Activated T-helper 1 cell treated with anti-CD3 and anti-CD28 coated beads, Interleukin-2, amount 50 U/mL, for 16 hours (primary cell): ENCODE measurements around the gene MDFI.

Experiments used
- DNase-seq, 2 donors: peaks; one replicate each; pipeline ENCODE4 v3.0.0-alpha.2; 2020; ENCODE audit warnings: low read depth in 1 of 2, low spot score in 1 of 2

Gene MDFI

DNA sequence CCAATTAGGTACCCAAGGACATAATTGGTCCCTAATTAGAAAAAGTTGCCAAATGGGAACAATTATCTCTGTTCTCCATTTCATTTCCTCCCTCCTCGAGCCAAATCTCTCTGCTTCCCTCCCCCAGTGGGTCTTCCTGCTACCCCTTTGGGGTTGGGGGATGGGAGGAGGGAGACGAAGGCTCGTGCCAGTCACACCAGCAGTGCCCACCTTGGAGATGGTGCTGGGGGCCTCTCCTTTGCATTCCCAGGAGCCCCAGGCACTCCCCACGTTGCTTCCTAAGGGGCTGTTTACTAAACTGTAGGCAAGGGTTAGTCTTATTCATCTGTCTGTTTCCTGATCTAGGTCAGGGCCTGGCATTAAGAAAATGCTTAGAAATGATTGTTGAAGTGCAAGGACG lies 33.1 kb downstream of the MDFI start:
- DNase-seq: no peak

DNA sequence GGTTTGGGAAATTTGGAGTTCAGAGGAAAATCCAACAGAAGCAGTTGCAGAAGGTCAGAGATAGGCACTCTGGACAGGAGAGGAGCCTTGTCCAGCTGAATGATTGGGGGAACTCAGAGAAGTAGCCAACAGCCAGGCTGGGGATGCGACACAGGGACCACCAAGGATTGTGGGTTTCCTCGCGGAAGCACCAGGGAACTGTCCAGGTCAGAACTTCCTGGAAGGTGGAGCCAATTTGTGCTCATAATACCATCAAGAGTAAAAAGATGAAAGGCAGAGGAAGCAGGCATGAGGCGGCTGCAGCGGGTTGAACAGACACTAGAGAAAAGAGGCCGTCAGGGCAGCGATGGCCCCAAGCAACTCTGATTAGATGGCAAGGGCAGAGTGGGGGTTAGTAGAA lies 33.7 kb downstream of the MDFI start:
- DNase-seq: no peak

DNA sequence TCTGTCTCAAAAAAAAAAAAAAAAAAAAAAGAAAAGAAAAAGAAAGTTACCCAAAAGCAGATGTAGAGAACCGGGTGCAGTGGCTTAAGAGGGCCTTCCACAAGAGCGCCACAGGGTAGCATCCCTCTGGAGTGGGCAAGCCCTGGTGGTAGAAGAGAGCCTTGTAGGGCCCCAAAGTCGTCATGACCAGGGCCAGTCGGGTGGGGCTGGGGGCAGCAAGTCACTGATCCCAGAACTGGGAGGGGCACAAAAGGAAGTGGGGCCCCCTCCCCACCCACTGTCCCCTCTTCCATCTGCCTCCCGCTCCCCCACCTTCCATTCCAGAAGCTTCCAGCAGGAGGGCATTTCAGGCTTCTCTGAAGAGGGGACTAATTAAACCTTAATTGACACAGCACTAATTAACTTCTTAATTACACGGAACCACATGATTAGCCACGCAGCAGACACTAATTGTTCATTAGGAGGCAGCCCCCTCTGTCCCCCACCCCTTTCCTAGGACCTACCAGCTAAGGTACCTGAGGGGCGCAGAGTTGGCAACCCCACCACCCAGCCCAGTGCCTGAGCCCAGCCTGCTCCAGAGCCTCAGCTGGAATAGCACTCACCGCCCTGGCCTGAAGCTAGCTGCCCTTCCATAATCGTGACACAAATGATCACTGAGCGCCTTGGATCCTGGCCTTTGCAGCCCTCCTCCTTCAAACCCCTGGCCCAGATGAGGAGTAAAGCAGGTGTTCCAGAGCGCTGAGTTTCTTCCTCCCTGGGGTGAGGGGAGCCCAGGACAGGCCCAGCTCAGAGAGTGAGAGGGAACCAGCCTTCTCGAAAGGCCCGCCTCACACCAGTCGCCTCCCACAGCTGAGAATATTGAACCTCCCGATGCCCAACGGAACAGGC lies 34.8 kb downstream of the MDFI start:
- no peak for DNase-seq

DNA sequence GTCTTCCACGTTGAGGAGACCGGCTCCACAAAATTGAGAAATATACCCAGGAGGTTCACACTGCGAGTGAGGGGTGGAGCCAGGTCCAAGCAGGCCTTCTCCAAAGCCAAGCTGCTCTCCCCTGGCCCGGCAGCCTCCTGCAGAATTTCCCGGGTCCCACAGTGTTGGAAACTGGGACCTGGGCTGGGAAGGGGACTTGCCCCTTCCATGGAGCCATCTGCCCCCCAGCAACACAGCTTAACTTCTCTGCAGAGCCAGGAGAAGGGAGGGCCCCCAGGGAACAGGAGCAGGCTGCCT lies 35.4 kb downstream of the MDFI start:
- no peak for DNase-seq

DNA sequence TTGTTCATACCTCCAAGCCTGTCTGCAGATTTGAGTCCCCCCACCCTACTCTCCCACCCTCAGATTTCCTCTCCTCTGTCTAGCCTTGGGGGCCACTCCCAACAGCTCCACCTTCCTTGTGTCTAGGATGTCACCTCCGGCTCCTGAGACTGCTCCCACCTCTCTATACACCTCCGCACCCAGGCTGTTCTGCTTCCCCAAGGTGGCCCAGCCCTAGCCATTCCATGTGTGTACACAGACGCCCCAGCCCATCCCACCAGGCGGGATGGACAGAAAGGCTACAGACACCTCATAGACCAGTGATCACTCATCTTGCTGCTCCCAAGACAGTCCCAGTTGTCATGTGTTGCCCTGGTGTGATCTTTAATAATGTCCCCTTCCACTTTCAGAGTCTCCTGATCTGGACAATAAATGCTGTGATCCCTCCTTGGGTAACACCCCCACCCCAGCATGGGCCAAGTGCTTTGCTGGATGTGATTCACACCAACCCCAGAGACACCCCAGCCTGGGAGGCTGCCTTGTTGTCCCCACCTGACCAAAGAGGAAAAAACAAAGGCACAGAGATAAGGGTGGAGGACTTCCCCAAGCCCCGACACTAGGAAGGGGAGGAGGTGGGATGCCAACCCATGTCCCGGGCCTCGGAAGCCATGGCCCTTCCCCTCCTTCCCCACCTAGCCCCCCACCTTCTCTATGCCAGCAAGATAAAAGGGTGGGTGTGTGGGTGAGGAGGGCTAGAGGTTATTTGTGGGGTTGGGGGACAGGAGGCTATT lies 36.1 kb downstream of the MDFI start:
- no peak for DNase-seq

DNA sequence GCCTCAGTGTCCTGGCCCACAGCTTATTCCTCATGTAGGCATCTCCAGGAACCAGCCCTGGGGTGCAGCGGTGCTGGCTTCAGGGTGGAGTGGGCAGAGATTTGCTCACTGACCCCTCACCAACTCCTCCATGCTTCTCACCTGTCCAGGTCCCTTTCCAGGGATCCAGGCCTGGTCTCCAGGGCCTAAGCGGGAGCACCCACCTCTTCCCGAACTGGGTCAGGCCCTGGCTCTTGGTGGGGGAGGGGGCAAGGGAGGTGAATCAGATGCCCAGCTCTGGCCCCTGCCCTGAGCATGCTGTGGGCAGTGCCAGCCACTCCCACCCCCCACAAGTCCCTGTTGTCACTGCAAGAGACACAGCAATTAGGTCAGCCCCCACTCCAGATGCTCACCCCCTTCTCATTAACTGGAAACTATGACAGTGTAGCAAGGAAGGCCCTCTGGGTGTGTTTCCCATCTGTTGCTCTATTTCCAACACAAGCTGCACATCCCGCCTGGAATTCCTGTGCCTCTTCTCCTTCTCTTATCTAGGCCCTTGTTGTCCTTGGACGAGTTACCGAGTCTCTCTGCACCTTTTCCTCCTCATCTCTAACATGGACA lies 37.0 kb downstream of the MDFI start:
- DNase-seq: no peak

DNA sequence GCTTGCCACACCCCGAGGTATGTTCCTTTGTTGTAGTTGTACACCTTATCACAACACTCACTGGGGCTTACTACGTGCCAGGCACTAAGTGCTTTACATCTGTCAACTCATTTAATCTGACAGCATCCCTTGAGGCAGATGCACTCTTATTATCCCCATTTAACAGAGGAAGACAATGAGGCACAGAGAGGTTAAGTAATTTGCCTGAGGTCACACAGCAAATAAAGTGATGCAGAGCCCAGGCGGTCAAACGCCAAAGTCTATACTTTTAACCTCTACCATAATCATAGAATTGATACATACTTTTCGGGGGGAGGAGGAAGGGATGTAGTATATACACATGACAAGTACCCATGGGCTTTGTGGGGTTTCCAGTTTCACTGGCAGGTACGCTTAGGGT lies 37.7 kb downstream of the MDFI start:
- DNase-seq: no peak

DNA sequence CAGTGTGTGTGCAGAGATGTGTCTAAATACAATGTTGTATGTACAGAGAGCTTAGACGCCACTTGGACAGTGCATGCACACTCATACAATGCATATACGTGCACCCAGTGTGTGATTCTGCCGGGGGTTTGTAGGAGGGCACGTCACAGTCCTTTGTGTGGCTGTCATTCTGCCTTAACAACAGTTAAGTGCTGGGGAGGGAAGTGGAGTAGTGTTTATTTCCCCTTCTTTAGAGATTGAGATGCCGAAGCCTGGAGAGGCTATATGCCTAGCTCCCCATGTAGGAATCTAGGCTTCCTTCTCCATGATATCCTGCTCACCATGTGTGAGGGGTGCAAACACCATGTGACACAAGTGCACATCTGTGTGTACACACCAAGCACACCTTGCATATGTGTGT lies 38.2 kb downstream of the MDFI start:
- no peak for DNase-seq

DNA sequence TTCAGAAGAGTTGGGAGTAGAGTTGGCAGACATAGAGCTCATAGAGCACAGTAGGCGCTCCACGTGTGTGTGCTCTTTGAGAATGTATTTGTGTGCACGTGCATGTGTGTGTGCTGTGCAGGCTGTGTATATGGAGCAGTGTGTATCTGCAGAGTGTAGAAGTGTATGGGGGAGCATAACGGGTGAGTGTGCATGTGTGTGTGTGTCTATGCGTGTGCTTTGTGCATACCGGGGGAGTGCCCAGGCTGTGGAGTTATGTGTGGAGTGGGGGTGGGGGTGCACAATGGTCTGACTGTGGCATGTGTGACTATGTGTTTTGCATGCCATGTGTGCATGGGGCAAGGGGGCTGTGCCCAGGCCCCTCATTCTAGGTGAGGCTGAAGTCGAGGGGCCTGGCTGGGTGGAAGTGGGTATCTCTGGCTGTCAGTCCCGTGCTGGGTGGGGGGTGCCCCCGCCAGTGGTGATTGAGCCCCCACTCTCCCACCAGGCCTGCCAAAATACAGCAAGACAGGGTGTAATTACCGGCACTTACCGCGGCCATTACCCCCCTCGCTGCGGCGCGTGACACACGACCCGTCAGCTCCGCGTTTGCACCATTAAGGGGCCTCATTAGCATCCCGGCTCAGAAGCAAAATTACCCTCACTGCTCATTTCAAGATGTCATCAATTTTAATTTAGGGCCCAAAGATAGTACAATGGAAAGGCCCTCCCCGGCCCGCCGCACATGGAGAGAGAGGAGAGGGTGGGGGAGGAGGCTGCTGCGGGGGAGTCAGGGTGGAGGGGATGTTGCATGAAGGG lies 39.1 kb downstream of the MDFI start:
- no peak for DNase-seq

DNA sequence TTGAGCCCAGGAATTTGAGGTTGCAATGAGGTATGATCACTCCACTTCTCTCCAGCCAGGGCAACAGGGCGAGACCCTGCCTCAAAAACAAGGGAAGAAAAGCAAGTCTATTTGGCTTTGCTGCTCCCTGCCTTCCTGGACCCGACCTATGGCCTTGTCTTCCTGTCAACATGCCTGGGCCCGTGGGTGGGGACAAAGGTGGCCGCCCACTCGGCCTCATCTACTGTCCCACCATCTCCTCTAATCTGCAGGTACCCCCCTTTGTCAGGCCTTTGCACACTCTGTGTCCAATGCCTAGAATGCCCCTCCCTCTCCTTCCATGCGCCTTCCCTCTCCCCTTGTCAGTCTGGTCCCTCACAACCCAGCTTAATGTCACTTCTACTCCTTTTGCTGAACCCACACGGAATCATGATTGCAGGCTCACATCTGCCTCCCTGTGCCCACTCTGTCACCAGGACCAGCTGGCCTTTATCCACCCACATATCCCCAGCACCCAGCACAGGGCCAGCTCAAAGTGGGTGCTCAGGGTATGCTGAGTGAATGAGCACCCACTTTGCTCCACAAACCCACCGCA lies 40.3 kb downstream of the MDFI start:
- no peak for DNase-seq

DNA sequence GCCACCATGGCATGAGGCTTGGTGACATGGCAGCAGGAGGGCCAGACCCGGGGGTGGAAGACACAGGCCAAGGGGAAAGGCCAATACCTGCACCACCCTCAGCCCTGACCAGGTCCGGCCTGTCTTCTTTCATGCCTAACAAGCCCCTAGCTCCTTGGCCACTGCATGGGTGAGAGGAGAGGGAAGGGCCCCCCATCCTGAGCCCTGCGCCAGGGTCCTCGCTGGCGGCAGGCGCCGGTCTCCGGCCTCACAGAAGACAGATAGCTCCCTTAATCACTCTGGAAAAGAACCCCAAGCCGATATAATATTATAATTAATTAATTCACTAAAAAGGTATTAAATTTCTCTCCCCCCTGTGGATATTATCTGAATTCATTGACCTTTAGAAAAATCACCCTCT lies 41.4 kb downstream of the MDFI start:
- DNase-seq: no peak

DNA sequence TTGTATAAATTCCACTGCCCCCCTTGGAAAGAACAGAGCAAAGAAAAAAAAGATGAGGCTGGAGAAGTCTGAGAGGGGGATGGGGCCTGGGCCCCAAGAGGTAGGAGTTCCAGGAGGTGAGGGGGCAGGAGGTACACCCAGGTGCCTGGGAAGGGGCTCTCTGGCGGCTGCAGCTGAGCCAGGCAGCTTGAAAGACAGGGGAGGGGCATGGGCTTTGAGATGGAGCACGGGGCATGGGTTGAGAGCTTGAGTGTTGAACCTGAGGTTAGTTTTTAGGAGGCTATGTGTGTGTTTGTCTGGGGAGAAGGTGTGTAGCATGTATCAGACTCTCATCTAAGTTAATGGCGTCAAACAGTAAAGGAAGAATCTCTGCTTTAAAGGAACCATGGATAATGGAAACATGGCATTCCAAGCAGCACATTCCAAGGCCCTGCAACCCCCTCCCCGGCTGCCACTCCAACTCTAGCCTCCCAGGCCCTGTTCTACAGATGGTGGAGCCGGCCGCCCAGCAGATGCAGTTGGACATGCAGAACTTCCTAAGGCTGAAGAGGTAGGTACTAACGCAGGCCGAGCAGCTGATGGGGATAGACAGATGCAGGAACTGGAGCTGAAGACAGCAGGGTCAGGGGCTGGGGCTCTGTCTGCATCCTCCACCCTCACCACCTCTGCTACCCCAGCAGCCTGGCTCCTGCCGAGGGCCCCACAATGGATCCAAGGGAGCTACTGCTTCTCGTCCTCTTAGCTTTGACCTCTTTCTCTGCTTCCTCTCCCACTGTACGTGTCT lies 42.1 kb downstream of the MDFI start:
- DNase-seq: no peak

DNA sequence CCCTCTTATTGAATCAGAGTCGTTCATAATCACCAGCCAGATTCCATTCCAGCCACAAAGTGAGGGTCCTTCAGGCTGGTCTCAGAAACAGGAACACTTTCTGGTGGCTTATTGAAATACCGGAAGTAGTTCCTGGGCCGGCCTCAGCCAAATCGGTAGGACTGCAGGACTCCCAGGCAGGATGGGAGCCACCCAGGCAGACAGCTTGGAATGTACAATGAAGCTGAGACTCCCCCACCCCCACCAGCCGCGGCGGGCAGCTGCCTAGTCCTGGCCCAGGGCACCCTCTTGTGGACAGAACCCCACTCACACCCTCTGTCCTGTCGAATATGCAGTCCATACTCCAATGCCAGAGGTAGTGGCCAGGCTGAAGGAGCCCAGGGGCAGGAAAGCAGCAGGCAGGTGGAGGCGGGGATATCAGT lies 43.8 kb downstream of the MDFI start:
- peak; percentile 33 to 44 for DNase-seq

DNA sequence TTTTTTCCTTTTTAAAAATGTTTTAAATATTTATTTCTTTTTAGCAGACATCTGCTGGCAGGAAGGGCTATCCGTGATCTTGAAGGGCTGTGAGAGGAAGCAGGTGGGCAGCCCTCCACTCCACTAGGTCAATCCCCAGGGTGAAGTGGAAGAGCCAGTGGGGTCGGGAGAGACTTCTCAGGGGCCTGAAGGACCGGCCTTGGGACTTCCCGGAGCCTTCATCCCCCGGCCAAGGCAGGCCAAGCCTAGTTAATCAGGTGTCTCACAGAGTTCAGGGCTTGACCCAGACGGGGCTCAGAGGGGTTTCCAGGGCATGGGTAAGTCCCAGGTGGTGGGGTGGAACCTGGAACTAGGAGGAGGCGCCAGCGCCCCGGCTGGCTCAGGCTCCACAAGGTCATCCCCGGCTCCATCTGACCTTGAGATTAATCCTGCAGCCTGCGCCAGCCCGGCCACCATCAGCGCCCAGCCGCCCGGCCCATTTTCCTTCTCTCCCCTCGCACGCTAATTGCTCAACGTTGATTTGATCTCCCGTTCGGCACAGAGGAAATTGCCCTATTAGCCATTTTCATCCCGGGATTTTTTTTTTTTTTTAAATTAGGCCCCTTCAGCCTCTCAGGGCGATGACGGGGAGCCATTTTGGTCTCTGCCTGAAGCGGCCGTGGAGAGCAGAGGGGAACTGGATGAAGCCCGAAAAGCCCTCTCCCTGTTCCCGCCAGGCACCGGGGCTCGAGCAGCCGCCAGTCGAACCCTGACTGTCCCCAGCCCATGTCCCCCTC lies 44.4 kb downstream of the MDFI start:
- no peak for DNase-seq

DNA sequence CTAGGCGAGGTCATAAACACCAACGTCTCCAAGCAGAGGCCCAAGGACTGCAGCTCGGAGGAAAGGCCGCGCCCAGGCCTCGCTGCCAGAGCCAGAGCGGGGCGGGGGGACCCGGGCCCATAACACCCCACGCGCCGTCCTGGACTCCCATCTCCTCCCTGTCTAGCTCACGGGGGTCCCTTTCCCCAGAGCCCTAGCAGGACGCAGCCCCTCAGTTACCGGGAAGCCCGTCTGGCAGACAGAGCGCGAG lies 44.9 kb downstream of the MDFI start:
- DNase-seq: no peak

DNA sequence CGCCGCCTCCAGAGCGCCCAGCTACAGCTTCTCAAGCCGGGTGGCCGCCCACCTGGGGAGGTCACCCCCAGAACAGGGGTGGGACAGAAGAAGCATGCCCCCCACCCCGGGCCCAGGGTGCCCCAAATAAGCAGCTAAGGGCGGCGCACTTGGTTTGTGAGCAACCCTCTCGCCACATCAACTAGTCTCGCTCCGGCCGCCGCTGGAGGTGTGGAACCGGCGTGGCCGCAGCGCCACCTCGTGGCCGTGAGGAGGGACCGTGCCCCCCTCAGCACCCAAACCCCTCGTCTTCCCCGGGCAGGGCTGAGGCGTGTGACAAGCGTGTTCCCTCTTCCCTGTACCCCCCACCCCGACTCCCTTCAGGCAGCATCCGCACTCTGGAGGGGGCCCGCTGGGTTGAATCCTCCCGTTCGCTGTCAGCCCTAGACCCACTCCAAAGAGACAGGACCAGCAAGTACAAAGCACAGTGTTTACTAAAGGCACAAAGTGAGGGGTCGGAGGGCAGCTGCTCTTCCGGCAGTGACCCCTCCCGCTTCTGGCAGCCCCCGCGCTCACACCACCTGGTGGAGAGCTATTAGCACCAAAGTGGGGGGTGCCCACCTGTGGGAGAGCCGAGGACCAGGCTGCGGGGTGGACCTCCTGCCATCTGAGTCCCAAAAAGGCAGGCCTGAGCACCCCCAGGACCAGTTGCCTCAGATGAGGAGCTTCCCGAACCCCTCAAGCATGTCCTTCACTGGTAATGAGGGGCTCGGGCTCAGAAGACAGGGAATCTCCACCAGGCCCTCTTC lies 45.4 kb downstream of the MDFI start:
- peak; percentile 64 to 68 for DNase-seq

DNA sequence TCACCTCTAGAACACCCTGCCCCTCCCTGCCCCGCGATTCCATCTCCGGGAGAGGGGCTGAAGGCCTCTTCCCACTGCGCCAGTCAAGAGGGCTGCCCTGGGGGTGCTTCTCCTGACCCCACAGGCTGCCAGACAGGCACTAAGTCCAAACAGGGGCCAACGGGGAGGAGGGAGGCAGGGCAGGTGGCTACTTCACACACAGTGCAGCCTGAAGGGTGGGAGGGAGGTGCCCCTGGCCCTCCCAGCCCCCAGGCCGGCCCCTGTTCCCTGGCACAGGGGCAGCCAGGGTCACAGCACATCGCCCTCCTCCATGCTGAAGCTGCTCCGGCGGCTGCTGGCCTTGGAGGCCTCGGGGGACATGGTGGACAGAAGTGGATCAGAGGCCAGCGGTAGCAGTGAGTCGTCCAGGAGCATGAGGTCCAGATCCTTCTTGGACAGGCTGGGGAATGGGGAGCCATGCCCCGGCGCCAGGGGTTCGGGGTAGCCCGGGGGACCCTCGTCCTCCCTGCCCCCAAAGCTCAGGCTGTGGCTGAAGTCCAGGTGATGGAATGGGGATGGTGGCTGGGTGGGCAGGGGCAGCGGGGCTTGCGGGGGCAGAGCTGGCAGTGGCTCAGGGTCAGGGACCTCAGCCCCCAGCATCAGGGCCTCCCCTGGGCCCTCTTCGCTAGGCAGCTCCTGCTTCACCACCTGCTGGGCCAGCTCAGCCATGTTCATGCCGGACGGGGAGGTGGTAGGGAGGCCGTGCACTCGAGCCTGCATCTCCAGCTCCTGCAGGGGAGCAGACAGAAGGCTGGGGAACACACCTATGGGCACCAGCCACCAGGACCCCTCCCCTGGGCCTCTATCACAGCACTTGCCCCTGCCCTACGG lies 46.3 kb downstream of the MDFI start:
- no peak for DNase-seq
